ENCODE measurements around the gene TRAPPC14. TPM values are rescaled to one million over a fixed set of nuclear protein-coding genes. Genes with fewer than 3 reads are reported as not detected.
"Not testable (repeated sequence)": the region's sequence is repeated elsewhere in the genome, so short reads cannot be mapped to it uniquely, and the experiment has no call there.

Gene TRAPPC14
- total RNA-seq, 1 experiment from 2014 or later: 23.4 TPM

GRCh38 chr7:100185726-100186125 lies 27.2 kb upstream of the TRAPPC14 start:
- H3K79me2 ChIP-seq (ENCODE audit: low read depth): no peaks in the 10 kb centered on the region
- no peak overlapping the region for H3K4me3 ChIP-seq
- no peaks in the 10 kb centered on the region for H3K9me3 ChIP-seq (ENCODE audit: insufficient read depth, low read depth)
- no peaks in the 10 kb centered on the region for H3F3A ChIP-seq (ENCODE audit: insufficient read depth, low read depth)
- no peaks in the 10 kb centered on the region for H3K27me3 ChIP-seq (ENCODE audit: insufficient read depth, low read depth)
- intact Hi-C loops (cut with micrococcal nuclease; ENCODE audit: unreplicated experiment): no loop called here
- H3K9me2 ChIP-seq (ENCODE audit: insufficient read depth): no peaks in the 10 kb centered on the region
- ChIA-PET POLR2A (ENCODE audit: unreplicated experiment) (interaction anchor here (0.6 kb wide), 1 partner anchor 60 kb away, joined by 21 read pairs; no protein-coding TSS in a partner anchor), CTCF (interaction anchor here (0.7 kb wide), 1 partner anchor 266 kb away, joined by 4 read pairs; no protein-coding TSS in a partner anchor)
- H3K36me3 ChIP-seq (ENCODE audit: low read depth): no peaks in the 10 kb centered on the region
- H2AFZ ChIP-seq: no peak overlapping the region
- H3K4me1 ChIP-seq (replicated peaks; ENCODE audit: insufficient read depth): peaks cover 1% of the 10 kb centered on the region; the same call in 1 of the 2 replicates
- no peak for DNase-seq
- no TSS peak for BruUV-seq (replicated peaks)
- no peaks in the 10 kb centered on the region for H4K20me1 ChIP-seq (ENCODE audit: insufficient read depth)
- H3K4me2 ChIP-seq: no peak overlapping the region
- H3K27ac ChIP-seq: no peak overlapping the region
- no peak for TF ChIP-seq EZH2 (IDR thresholded peaks at IDR 0.05; ENCODE audit: low read depth)
- TF ChIP-seq, protein P1, sequence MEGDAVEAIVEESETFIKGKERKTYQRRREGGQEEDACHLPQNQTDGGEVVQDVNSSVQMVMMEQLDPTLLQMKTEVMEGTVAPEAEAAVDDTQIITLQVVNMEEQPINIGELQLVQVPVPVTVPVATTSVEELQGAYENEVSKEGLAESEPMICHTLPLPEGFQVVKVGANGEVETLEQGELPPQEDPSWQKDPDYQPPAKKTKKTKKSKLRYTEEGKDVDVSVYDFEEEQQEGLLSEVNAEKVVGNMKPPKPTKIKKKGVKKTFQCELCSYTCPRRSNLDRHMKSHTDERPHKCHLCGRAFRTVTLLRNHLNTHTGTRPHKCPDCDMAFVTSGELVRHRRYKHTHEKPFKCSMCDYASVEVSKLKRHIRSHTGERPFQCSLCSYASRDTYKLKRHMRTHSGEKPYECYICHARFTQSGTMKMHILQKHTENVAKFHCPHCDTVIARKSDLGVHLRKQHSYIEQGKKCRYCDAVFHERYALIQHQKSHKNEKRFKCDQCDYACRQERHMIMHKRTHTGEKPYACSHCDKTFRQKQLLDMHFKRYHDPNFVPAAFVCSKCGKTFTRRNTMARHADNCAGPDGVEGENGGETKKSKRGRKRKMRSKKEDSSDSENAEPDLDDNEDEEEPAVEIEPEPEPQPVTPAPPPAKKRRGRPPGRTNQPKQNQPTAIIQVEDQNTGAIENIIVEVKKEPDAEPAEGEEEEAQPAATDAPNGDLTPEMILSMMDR (conservative IDR thresholded peaks at IDR 0.05): no peak

DNA sequence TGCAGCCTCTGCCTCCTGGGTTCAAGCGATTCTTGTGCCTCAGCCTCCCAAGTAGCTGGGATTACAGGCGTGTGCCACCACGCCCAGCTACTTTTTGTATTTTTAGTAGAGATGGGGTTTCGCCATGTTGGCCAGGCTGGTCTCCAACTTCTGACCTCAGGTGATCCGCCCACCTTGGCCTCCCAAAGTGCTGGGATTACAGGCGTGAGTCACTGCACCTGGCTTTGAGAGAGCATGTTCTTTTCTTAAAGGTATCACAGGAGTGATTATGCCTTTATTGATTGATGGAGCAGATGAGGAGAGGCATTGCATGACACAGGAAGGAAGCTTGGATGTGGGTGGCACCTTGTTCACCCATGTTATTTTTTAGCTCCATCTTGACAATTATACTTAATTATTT lies 24.6 kb upstream of the TRAPPC14 start:
- intact Hi-C loops (cut with micrococcal nuclease; ENCODE audit: unreplicated experiment); H2AFZ ChIP-seq; H4K20me1 ChIP-seq (ENCODE audit: insufficient read depth); H3K4me1 ChIP-seq (replicated peaks; ENCODE audit: insufficient read depth); DNase-seq; H3K79me2 ChIP-seq (ENCODE audit: low read depth); H3K27me3 ChIP-seq (ENCODE audit: insufficient read depth, low read depth); H3F3A ChIP-seq (ENCODE audit: insufficient read depth, low read depth); H3K4me3 ChIP-seq; POLR2A ChIA-PET (ENCODE audit: unreplicated experiment); BruUV-seq (replicated peaks); H3K27ac ChIP-seq; H3K9me2 ChIP-seq (ENCODE audit: insufficient read depth); H3K36me3 ChIP-seq (ENCODE audit: low read depth); H3K9me3 ChIP-seq (ENCODE audit: insufficient read depth, low read depth); H3K4me2 ChIP-seq; CTCF ChIA-PET: not testable (repeated sequence)

DNA sequence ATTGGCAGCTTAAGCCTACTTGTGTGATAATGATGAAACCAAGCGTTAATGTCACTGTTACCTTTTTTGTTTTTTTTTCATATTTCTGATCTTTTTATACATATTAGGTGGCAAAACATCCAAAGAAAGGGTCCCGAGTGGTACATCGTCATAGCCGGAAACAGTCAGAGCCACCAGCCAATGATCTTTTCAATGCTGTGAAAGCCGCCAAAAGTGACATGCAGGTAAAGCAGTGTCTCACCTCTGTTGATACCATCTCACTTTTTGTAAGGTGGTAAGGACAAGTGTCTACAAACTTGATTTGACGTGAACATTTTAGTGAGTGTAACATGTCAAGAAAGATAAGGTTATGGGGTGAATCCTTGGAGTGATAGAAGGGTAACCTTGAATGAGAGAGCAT lies 24.1 kb upstream of the TRAPPC14 start:
- H3K9me3 ChIP-seq (ENCODE audit: insufficient read depth, low read depth); H3K9me2 ChIP-seq (ENCODE audit: insufficient read depth); DNase-seq; BruUV-seq (replicated peaks); H3K79me2 ChIP-seq (ENCODE audit: low read depth); H3K27me3 ChIP-seq (ENCODE audit: insufficient read depth, low read depth); H4K20me1 ChIP-seq (ENCODE audit: insufficient read depth); H3K36me3 ChIP-seq (ENCODE audit: low read depth); H3K4me2 ChIP-seq; H3K27ac ChIP-seq; POLR2A ChIA-PET (ENCODE audit: unreplicated experiment); CTCF ChIA-PET; H3K4me3 ChIP-seq; H3F3A ChIP-seq (ENCODE audit: insufficient read depth, low read depth); intact Hi-C loops (cut with micrococcal nuclease; ENCODE audit: unreplicated experiment); H3K4me1 ChIP-seq (replicated peaks; ENCODE audit: insufficient read depth); H2AFZ ChIP-seq: not testable (repeated sequence)

DNA sequence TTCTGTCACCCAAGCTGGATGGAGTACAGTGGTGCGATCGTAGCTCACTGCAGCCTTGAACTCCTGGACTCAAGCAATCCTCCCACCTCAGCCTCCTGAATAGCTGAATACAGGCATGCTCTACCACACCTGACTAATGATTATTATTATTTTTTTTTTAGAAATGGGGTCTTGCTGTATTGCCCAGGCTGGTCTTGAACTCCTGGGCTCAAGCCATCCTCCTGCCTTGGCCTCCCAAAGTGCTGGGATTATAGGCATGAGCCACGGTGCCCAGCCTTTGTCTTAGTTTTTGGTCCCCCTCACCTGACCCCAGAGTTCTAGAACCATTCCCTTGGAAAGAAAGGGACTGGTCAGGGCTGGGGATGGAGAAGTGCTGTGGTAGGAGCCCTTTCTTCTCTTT lies 21.6 kb upstream of the TRAPPC14 start:
- DNase-seq; BruUV-seq (replicated peaks); H3K79me2 ChIP-seq (ENCODE audit: low read depth); POLR2A ChIA-PET (ENCODE audit: unreplicated experiment); intact Hi-C loops (cut with micrococcal nuclease; ENCODE audit: unreplicated experiment); H3K4me2 ChIP-seq; H3K9me2 ChIP-seq (ENCODE audit: insufficient read depth); H3K27ac ChIP-seq; H3K4me1 ChIP-seq (replicated peaks; ENCODE audit: insufficient read depth); H3K4me3 ChIP-seq; H3K27me3 ChIP-seq (ENCODE audit: insufficient read depth, low read depth); H4K20me1 ChIP-seq (ENCODE audit: insufficient read depth); H3F3A ChIP-seq (ENCODE audit: insufficient read depth, low read depth); H3K36me3 ChIP-seq (ENCODE audit: low read depth); H3K9me3 ChIP-seq (ENCODE audit: insufficient read depth, low read depth); H2AFZ ChIP-seq: not testable (repeated sequence)
- CTCF ChIA-PET: interaction anchor here (0.7 kb wide), 1 partner anchor 20 kb away, joined by 6 read pairs; no protein-coding TSS in a partner anchor
